ENCODE measurements around the gene CTNNA2. TPM values are rescaled to one million over a fixed set of nuclear protein-coding genes. Genes with fewer than 3 reads are reported as not detected.
"Not testable (repeated sequence)": the region's sequence is repeated elsewhere in the genome, so short reads cannot be mapped to it uniquely, and the experiment has no call there.

Gene CTNNA2
- polyA plus RNA-seq, 2 of the 4 experiments (the other 2 are of a cell fraction): 0.50 to 0.94 TPM

- TF ChIP-seq HMGXB4 (CRISPR knock-in tag; IDR thresholded peaks at IDR 0.05; ENCODE audit: borderline replicate concordance) (no peak), FOSL2 (IDR thresholded peaks at IDR 0.05) (no peak), FOSL2 (CRISPR knock-in tag; IDR thresholded peaks at IDR 0.05) (no peak), ESRRA (IDR thresholded peaks at IDR 0.05; ENCODE audit: borderline replicate concordance, low read length) (no peak), RNF2 (IDR thresholded peaks at IDR 0.05; ENCODE audit: borderline replicate concordance, low read depth) (no peak), HOXB5 (CRISPR knock-in tag; IDR thresholded peaks at IDR 0.05) (no peak), SMC3 (IDR thresholded peaks at IDR 0.05) (no peak)
These were observed 686.7 kb downstream of the CTNNA2 start (continued) for GRCh38 chr2:80199504-80199903.

GRCh38 chr2:80203929-80204328 lies 691.1 kb downstream of the CTNNA2 start:
- H3K4me3 ChIP-seq; H3K4me2 ChIP-seq; H3K4me1 ChIP-seq; FAIRE-seq; DNase-seq (ENCODE audit: low read depth in 1 of 2, low spot score in 1 of 2); H3K27ac ChIP-seq; ATAC-seq; CTCF ChIA-PET; H3K9me3 ChIP-seq; POLR2A ChIA-PET: not testable (repeated sequence)
- TF ChIP-seq ZFP36 (IDR thresholded peaks at IDR 0.05; ENCODE audit: borderline replicate concordance, partially characterized antibody): peak; percentile 36
- 27% methylated on average over 4 of the region's 4 CpGs for WGBS (ENCODE audit: missing lambda C conversion rate)

- no peak for FAIRE-seq
- H3K4me2 ChIP-seq: no peak overlapping the region
- peaks cover 5% of the 10 kb centered on the region; the same call in 2 of the 3 replicates for H3K9me3 ChIP-seq
- ChIA-PET POLR2A (no interaction called here), CTCF (no interaction called here)
- TF ChIP-seq POLR2AphosphoS2 (conservative IDR thresholded peaks at IDR 0.05; ENCODE audit: low read length) (no peak), POLR2A (IDR thresholded peaks at IDR 0.05; ENCODE audit: low read length) (no peak), ESRRA (IDR thresholded peaks at IDR 0.05; ENCODE audit: borderline replicate concordance, low read length) (no peak), FOSL2 (IDR thresholded peaks at IDR 0.05) (no peak), FOSL2 (CRISPR knock-in tag; IDR thresholded peaks at IDR 0.05) (no peak), CBX8 (IDR thresholded peaks at IDR 0.05) (no peak), CHD4 (IDR thresholded peaks at IDR 0.05; ENCODE audit: borderline replicate concordance) (no peak), RAD21 (conservative IDR thresholded peaks at IDR 0.05 in 1 of 2, IDR thresholded peaks at IDR 0.05 in 1 of 2) (no peak), ZFP36 (IDR thresholded peaks at IDR 0.05; ENCODE audit: borderline replicate concordance, partially characterized antibody) (no peak), RCOR1 (IDR thresholded peaks at IDR 0.05; ENCODE audit: low read depth, low read length) (no peak), HDAC2 (IDR thresholded peaks at IDR 0.05) (no peak), MAX (IDR thresholded peaks at IDR 0.05) (no peak), ATOH8 (CRISPR knock-in tag; IDR thresholded peaks at IDR 0.05; ENCODE audit: low read depth) (no peak), HES2 (IDR thresholded peaks at IDR 0.05) (no peak), ZC3H11A (IDR thresholded peaks at IDR 0.05) (no peak), EHF (CRISPR knock-in tag; IDR thresholded peaks at IDR 0.05) (no peak), BCL3 (IDR thresholded peaks at IDR 0.05) (no peak), HMGXB4 (CRISPR knock-in tag; IDR thresholded peaks at IDR 0.05; ENCODE audit: borderline replicate concordance) (no peak)
- no peak for ATAC-seq
- no peak for DNase-seq (ENCODE audit: low read depth in 1 of 2, low spot score in 1 of 2)
- WGBS (ENCODE audit: missing lambda C conversion rate): 2% methylated on average over 2 of the region's 2 CpGs
- H3K4me1 ChIP-seq: no peaks in the 10 kb centered on the region
- no peak overlapping the region for H3K27ac ChIP-seq
- no peak overlapping the region for H3K4me3 ChIP-seq
These were observed 692.6 kb downstream of the CTNNA2 start for GRCh38 chr2:80205498-80205897.

Data from A549 (cell line).